ENCODE data around the gene TDRKH.
"Not testable (repeated sequence)": the region's sequence is repeated elsewhere in the genome, so short reads cannot be mapped to it uniquely, and the experiment has no call there.

Gene TDRKH

DNA sequence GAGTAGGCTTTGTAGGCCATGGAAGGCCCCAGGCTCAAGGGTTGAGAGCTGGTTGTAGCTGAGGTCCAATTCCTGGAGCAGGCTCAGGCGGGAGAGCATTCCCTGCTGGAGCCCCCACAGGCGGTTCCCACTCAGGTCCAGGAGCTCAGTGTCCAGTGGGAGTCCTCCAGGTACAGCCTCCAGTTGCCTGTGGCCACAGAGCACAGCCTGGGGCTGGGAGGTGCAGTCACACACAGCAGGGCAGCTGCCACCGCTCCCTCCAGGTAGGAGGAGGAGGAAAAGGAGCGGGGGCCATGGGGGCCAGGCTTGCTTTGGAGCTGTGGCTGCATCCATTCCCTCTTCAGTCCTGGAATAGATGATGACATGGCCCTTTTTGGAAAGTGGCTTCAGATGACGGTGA is 12.1 kb upstream of the TDRKH start:
- no peak for DNase-seq (ENCODE audit: low read depth)

DNA sequence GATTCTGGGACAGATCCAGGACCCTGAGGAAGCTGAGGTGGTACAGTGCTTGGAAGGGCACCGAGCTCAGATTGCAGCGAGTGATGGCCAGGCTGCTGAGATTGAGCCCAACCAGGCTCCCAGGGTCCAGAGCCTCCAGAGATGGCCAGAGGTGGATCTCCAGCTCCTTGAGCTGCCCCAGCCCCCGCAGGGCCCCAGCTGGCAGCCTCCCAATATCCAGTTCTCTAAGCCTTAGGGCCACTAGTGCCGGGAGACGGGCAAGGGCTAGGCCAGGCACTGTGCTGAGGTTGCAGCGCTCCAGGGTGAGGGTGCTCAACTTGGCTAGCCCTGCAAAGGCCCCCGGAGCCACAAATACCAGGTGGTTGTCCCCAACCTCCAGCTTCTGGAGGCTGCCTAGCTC is 11.5 kb upstream of the TDRKH start:
- DNase-seq (ENCODE audit: low read depth): no peak

DNA sequence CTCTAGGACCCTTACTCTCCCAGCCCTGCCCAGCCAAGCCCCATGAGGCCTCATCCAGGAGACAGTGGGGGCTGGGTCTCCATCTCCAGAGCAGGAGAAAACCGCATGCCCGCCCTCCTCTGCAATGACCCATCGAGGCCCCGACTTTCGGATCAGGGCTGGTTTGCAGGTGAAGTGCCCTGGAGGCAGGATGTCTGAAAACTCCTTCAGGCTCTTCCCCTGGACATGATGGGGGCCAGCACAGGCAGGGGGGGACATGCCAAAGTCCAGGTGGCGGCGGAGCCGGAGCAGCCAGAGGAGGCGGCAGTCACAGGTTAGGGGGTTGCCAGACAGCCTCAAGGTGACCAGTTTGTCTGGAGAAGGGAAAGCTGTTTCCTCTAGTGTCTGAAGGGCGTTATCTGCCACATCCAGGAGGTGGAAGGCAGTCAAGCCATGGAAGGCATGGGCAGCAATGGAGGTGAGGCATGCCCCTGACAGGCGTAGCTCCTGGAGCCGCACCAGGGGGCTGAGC is 11.1 kb upstream of the TDRKH start:
- DNase-seq (ENCODE audit: low read depth): no peak

DNA sequence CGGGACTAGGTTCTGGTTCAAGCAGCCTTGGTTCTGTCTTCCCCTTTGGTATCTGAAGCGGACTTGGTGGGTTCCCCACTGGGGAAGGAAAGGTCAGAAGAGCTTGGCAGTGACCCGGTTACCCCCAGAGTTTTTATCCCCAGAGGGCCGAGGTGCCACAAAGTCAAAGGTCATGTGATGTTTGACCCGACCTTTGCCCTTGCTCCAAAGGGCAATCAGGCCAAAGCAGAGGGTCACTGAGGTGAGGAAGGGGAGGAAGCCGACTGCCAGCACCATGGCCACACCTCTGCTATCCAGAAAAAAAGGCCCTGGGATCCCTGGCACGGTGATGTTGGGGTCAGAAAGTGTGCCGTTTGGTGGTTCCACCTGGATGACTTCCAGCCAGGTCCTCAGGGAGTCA is 10.5 kb upstream of the TDRKH start:
- DNase-seq (ENCODE audit: low read depth): no peak

DNA sequence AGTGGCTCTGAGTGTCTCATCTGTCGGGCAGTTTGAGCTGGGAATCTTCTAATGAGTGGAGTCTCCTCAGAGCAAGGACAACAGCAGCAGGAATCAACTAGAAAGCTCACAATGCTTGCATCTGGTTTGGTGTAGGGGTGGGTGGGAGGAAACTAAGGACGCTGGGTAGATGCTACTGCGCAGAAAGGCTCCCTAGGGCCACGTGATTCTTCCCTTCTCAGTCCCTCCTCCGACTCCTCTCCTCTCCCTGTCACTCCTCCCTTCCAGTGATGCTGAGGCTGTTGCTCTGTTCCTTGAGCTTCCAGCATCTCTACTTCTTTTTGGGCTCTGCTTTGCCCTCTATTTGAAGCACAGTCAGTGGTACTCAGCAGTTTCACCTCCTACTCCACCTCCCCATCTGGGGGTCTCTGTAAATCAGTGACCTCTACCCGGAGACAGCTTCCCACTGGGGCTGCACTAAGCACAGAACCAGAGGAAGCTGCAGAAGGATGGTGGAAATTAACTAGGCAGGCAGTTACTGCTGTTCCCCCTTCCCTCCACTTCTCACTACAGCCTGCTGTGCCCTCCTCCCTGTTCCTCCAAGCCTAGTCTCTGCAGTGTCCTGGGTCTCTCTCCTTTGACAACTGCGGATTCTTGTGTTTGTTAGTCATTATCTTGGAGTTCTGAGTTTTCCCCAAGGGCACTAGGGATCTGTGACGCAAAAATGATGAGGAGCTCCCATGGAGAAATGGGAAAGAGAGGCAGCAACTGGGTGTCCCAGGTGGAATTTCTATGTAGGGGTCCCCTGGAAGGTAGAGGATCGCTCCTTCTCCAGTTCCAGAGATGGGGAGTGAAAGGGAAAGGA is 9.1 kb upstream of the TDRKH start:
- DNase-seq (ENCODE audit: low read depth): no peak

DNA sequence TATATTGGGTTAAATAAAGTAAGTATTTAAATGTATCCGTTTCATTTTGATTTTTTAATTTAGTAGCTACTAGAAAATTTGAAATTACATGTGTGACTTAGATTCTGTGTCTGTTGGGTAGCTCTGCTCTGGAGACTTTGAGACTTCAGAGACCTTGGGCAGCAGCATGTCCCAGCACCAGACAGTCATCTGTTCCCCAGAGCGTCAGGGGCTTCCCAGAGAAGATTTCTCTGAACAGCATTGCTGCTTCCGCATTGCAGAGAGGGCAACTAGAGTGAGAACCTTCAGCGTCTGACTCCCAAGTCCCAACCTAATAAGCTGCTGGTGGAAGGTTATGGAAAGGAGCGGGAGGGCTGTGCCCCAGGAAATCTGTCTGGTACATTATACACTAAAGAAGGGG is 8.3 kb upstream of the TDRKH start:
- no peak for DNase-seq (ENCODE audit: low read depth)

DNA sequence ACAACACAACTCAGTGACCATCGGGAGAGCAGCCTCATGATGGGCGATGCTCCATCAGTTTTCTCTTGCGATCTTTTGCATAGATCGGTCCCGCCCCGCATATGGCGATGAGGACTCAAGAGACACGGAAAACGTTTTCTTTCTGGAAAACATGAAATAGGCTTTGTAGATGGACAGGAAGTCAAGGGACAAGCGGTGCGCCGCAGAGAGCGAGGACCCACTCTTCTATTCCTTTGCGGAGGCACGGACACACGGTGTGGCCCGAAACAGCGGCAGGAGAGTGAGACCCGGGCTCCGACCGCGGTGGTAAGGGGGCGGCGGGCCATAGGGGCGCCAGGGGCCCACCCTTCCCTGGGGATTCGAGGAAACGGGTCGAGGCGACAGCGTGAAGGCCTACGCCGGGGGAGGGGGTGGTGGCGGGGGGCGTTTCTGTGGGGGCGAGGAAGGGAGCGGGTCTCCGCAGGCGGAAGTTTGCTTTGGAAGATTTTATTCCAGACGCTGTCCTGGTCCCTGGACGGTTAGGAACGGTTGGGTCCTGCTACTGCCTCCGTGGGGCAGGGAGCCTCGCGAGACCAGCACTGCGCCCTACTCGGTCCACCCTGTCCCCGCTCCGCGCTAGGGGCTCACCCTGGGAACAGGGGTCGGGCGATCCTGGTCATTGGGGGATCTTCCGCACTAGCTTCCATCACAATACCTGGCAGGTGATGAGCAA is 796 bp upstream of the TDRKH start:
- DNase-seq (ENCODE audit: low read depth): no peak

DNA sequence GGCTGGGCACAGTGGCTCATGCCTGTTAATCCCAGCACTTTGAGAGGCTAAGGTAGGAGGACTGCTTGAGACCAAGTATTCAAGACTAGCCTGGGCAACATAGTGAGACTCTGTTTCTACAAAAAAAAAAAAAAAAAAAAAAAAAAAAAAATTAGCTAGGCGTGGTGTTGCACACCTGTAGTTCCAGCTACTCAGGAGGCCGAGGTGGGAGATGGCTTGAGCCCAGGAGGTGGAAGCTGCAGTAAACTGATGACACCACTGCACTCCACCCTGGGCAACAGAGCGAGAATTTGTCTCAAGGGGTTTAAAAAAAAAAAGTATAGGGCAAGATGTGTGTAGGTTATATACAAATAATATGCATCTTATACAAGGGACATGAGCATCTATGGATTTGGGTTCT is 2.6 kb downstream of the TDRKH start:
- DNase-seq (ENCODE audit: low read depth): no peak

DNA sequence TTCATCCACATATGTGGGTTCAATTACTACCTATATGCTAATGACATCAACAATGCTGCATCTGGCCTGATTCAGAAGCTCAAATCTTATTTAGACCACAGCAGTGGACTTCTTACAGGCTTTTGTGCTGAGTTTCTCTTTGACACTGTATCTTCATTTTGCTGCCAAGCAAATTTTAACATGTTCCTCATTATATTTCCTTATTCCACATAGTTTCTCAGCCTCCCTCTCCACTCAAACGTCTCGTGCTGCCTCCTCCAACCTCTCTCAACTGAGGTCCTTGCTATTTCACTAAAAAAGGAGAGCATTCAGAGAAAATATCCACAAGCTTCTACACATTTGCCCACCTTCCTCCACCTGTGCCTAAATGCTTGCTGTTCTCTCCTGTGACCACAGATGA is 6.5 kb downstream of the TDRKH start:
- DNase-seq (ENCODE audit: low read depth): no peak

DNA sequence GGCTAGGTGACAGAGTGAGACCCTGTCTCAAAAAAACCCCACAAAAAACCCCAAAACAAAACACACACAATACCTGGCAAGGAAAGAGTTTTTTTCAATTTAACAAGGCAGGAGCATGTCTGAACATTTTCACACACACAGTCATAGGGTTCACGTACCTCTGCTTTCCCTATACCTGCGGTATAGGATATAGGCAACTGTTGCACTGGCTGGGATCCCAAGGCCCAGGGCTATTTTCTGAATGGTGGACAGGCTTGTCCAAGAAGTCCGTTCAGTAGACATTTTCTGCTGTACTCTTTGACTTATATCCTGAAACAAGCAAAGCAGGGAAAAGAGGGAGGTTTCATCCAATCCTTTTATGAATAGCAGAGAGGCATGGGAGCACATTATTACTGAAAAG is 7.6 kb downstream of the TDRKH start:
- no peak for DNase-seq (ENCODE audit: low read depth)

DNA sequence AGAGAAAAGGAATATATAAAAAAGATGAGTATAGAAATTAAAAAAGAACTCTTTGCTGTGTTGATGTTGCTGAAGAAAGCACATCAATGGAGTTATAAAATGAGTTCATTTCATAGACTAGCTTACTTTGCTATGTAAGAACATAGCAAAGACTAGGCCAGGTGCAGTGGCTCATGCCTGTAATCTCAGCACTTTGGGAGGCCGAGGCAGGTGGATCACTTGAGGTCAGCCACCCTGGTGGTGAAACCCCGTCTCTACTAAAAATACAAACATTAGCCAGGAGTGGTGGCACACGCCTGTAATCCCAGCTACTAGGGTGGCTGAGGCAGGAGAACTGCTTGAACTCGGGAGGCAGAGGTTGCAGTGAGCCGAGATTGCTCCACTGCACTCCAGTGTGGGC is 8.3 kb downstream of the TDRKH start:
- not testable (repeated sequence) for DNase-seq (ENCODE audit: low read depth)

DNA sequence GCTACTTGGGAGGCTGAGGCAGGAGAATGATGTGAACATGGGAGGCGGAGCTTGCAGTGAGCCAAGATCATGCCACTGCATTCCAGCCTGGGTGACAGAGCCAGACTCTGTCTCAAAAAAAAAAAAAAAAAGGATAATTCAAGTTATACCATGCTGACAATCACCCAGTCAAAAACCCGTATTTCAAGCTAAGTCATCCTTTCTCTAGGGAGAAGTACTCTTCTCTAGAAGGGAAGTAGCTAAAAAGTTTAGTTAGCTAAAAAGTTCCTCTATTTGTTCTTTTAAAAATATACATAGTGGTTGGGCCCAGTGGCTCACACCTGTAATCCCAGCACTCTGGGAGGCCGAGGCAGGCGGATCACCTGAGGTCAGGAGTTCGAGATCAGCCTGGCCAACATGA is 9.6 kb downstream of the TDRKH start:
- DNase-seq (ENCODE audit: low read depth): not testable (repeated sequence)

DNA sequence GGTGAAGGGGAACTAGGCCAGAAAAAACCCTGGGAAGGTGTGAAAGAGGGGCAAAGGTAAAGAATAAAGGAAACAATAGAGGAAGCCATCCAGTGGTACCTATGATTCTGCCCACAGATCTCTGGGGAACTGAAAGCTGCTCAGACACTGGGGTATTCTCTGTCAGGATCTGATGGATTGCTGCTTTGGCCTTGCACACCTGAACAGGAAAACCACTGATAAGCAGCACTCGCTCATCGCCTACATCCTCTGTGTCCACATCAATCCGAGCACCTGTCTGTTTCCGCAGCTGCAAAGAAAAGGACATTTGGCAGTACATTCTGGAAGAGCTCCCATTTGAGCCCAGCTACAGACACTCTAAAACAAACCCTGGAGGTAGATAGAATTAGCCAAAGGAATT is 10.4 kb downstream of the TDRKH start:
- no peak for DNase-seq (ENCODE audit: low read depth)

DNA sequence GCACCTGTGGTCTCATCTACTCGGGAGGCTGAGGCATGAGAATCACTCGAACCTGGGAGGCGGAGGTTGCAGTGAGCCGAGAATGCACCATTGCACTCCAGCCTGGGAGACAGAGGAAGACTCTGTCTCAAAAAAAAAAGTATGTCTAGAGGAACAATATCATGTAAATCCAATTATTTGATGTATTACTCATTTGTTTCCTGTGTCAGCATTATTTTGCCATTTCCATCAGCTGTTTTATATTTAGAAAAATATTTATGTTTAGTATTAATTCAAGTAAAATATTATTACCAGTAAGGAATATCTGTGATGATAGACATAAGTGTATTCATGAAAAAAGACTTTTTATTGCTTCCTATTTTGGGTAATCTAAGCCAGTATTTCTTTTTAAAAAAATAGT is 13.0 kb downstream of the TDRKH start:
- no peak for DNase-seq (ENCODE audit: low read depth)

DNA sequence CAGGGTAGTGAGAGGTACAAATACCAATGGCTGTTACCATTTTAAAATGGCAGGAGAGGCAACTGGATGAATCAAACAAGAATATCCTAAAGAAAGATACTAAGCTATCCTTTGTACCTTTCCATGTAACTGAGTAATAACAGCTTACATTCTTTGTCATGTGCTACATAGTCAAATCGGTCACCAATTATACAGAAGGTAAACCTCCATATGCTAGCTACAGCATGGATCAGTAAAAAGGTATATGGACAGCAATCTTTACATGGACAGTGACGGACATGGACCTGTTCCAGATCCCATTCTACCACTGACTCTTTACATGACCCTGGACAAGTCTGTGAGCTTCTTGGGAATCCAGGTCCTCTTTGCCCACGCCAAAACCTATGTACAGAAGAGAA is 13.6 kb downstream of the TDRKH start:
- DNase-seq (ENCODE audit: low read depth): no peak

DNA sequence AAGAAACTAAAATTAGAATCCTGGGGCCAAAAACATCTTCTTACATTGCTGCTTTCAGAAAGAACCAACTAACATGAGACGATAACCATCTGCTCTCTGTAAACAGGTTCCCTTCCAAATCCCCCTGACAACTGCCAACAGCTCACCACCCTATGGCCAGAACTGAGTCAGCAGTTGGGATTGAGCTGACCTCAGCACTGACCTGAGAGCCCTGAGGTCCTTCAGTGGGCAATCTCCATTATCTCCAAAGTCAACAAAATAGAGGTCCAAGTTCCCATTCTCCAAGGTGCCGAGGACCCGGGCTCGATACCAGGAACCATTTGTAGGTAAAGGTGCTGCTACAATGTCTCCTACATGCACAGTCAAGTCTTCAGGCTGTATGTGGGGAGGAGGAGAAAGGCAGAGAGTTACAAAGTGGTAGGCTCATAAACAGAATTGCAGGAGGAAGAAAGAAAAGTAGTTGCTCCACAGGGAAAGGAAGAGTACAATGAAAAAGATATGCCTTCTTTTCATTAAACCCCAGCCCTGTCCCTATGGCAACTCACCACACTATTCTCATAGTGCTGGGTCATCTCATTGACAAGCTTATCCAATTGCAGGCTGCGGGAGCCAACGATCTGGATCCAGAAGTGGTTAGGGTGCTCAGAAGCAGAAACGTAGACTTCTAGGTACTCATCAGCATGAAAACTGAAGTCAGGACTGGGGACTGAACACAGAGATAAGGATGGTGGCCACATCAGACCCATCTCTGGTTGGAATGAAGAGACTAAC is 14.2 kb downstream of the TDRKH start:
- DNase-seq (ENCODE audit: low read depth): no peak

DNA sequence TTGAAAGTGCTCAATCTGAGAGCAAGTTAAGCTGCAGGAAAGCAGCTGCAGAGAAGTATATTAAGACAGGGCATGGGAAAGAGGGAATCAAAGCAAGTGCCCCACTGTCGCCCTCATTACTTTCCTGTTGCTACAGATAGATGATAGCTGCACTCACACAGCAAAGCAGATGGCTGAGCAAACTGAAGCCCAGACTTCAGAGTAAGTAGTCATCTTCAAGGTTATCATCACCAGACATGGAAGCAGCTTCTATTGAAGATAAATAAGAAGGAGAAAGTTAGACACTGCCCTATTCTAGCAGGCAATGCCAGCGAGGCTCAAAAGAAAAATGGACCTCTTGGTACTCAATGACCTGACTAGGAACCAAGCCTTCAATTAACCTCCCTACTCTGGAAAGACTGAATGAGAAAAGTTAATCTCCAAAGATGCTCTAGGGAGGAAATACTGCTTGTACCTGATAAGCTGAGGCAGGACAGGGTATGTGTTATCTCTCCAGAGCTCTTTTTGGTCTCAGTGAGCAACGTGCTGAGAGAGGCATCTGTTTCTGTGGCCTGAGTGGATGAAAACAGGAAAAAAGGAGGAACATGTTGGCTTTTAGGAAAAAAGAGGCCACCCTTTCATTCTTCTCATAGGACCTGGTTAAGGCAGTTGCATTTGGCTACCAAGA is 15.9 kb downstream of the TDRKH start:
- DNase-seq (ENCODE audit: low read depth): no peak

DNA sequence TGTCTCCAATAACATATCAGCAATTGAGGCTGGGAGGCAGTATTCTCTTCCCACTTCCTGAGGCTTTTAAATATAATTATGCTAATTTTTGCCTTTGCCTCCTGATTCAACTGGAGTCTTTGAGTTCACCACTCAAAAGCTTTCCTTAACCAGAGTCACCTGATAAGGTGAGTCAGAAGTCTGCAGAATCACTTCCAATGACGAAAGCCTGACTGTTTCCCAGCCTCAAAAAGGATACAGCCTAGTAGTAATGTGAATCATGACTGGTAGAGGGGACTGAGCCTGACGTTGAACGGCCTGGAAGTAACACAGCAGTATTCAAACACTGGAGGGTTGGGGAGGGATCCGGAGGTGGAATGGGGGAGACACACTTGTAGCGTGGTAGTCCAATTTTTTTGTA is 16.6 kb downstream of the TDRKH start:
- no peak for DNase-seq (ENCODE audit: low read depth)

DNA sequence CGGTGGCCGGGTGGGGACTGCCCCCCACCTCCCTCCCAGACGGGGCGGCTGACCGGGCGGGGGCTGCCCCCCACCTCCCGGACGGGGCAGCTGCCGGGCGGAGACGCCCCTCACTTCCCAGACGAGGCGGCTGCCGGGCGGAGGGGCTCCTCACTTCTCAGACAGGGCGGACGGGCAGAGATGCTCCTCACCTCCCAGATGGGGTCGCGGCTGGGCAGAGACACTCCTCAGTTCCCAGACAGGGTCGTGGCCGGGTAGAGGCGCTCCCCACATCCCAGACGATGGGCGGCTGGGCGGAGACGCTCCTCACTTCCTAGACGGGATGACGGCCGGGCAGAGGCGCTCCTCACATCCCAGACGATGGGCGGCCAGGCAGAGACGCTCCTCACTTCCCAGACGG is 21.0 kb downstream of the TDRKH start:
- DNase-seq (ENCODE audit: low read depth): not testable (repeated sequence)

DNA sequence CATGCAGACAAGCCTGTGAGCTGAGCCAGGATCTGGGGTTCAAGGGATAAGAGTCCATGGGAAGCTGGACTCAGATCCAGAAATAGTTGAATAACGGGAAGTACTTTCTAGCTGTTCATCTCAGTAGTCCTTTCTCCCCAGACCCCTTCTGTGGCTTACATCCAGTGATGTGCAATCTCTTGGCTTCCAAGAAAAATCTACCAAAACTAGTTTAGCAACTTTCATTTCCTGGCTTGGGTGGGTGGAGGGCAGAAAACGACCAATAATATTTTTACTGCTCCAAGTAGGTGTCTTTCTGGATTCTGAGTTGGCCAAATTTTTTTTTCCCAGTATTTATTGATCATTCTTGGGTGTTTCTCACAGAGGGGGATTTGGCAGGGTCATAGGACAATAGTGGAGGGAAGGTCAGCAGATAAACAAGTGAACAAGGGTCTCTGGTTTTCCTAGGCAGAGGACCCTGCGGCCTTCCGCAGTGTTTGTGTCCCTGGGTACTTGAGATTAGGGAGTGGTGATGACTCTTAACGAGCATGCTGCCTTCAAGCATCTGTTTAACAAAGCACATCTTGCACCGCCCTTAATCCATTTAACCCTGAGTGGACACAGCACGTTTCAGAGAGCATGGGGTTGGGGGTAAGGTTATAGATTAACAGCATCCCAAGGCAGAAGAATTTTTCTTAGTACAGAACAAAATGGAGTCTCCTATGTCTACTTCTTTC is 21.8 kb downstream of the TDRKH start:
- DNase-seq (ENCODE audit: low read depth): not testable (repeated sequence)

DNA sequence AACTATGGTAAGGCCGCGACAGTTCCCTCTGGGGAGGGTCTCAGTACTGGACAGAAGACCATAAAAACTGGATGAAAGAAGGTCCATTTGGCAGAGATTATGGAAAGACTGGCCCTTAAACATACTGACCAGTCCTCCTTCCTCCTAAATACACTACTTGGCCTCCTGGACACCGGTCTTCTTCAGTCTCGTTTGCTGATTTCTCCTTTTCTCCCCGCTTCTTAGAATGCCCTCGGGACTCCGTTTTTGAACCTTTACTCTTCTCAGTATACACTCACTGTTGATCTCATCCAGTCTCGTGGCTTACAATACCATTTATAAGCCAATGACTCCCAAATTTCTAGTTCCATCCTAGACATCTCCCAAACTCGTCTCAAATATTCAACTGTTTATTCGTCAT is 26.3 kb downstream of the TDRKH start:
- no peak for DNase-seq (ENCODE audit: low read depth)

Data from stimulated activated CD8-positive, alpha-beta memory T cell treated with anti-CD3 and anti-CD28 coated beads, Interleukin-15, amount 100 ng/mL, for 24 hours (primary cell).